Effector memory CD8-positive, alpha-beta T cell (primary cell): ENCODE measurements around the gene OR3A2.
"Not testable (repeated sequence)": the region's sequence is repeated elsewhere in the genome, so short reads cannot be mapped to it uniquely, and the experiment has no call there.

Experiments
- ATAC-seq: fragments of 150-1000 bp; cut with Tn5 transposase; replicated peaks from 2 replicates; pipeline ENCODE4 v1.10.0; 2021; ENCODE audit warnings: mild to moderate bottlenecking, moderate library complexity
- DNase-seq, 3 experiments: peaks; one replicate each; pipeline ENCODE4 v3.0.0; 2021
- H3K27ac Mint-ChIP-seq, 2 donors: one replicate each; pipeline ENCODE4 v1.8.0; 2022; ENCODE audit warnings: mild to moderate bottlenecking in 2 of 2, mixed read lengths in 2 of 2, moderate library complexity in 2 of 2
- H3K27me3 Mint-ChIP-seq, 2 donors: one replicate each; pipeline ENCODE4 v1.8.0; 2022; ENCODE audit warnings: mixed read lengths in 2 of 2
- H3K36me3 Mint-ChIP-seq: one replicate; pipeline ENCODE4 v1.8.0; 2022; ENCODE audit warnings: mild to moderate bottlenecking, moderate library complexity, mixed read lengths; ENCODE audit not compliant: insufficient read depth
- H3K4me1 Mint-ChIP-seq, 2 donors: one replicate each; pipeline ENCODE4 v1.8.0; 2022; ENCODE audit warnings: low read depth in 2 of 2, mixed read lengths in 2 of 2
- H3K4me3 Mint-ChIP-seq, 2 donors: one replicate each; pipeline ENCODE4 v1.8.0; 2022; ENCODE audit warnings: mild to moderate bottlenecking in 2 of 2, mixed read lengths in 2 of 2, moderate library complexity in 2 of 2
- H3K9me3 Mint-ChIP-seq, 2 donors: one replicate each; pipeline ENCODE4 v1.8.0; 2022; ENCODE audit warnings: mixed read lengths in 2 of 2

The OR3A2 gene

GRCh38 chr17:3260600-3260999, 125.5 kb downstream of the OR3A2 start:
- Mint-ChIP-seq H3K9me3 (no peaks in the 10 kb centered on the region), H3K36me3 (peaks cover 3% of the 10 kb centered on the region), H3K27me3 (peaks cover 17 to 50% of the 10 kb centered on the region in 2 donors), H3K27ac (no peak overlapping the region), H3K4me3 (no peak overlapping the region), H3K4me1 (no peaks in the 10 kb centered on the region)
- DNase-seq (no peak), ATAC-seq (no peak)

- ATAC-seq = no peak
- H3K36me3 Mint-ChIP-seq = peaks cover 3% of the 10 kb centered on the region
- H3K4me1 Mint-ChIP-seq = no peaks in the 10 kb centered on the region
- H3K27me3 Mint-ChIP-seq = peaks cover 15 to 49% of the 10 kb centered on the region in 2 donors
- no peak overlapping the region for H3K27ac Mint-ChIP-seq
- H3K4me3 Mint-ChIP-seq = no peak overlapping the region
- DNase-seq = no peak
- H3K9me3 Mint-ChIP-seq = no peaks in the 10 kb centered on the region
These were observed 125.9 kb downstream of the OR3A2 start for GRCh38 chr17:3260163-3260562.

- Mint-ChIP-seq H3K36me3 (no peaks in the 10 kb centered on the region), H3K4me3 (no peak overlapping the region), H3K27me3 (peaks cover 35 to 49% of the 10 kb centered on the region in 2 donors), H3K27ac (no peak overlapping the region), H3K9me3 (peaks cover 0 to 7% of the 10 kb centered on the region in 2 donors), H3K4me1 (no peaks in the 10 kb centered on the region)
- ATAC-seq (no peak), DNase-seq (no peak)
These were observed 129.5 kb downstream of the OR3A2 start for GRCh38 chr17:3256575-3256974.

- H3K36me3 Mint-ChIP-seq, H3K4me1 Mint-ChIP-seq, ATAC-seq, H3K27ac Mint-ChIP-seq, H3K4me3 Mint-ChIP-seq, H3K9me3 Mint-ChIP-seq, DNase-seq: not testable (repeated sequence)
- peaks cover 7 to 10% of the 10 kb centered on the region in 2 donors for H3K27me3 Mint-ChIP-seq
These were observed 137.1 kb downstream of the OR3A2 start for GRCh38 chr17:3249013-3249412.

GRCh38 chr17:3244841-3245240, 141.3 kb downstream of the OR3A2 start:
- H3K9me3 Mint-ChIP-seq, DNase-seq, H3K4me1 Mint-ChIP-seq, H3K36me3 Mint-ChIP-seq, ATAC-seq, H3K27me3 Mint-ChIP-seq, H3K4me3 Mint-ChIP-seq, H3K27ac Mint-ChIP-seq: not testable (repeated sequence)

GRCh38 chr17:3241044-3241443, 145.1 kb downstream of the OR3A2 start:
- H3K4me1 Mint-ChIP-seq, H3K9me3 Mint-ChIP-seq, H3K4me3 Mint-ChIP-seq, H3K27me3 Mint-ChIP-seq, DNase-seq, ATAC-seq, H3K36me3 Mint-ChIP-seq, H3K27ac Mint-ChIP-seq: not testable (repeated sequence)

GRCh38 chr17:3238685-3239084, 147.4 kb downstream of the OR3A2 start:
- not testable (repeated sequence) for H3K4me1 Mint-ChIP-seq, H3K27me3 Mint-ChIP-seq, ATAC-seq, H3K36me3 Mint-ChIP-seq, DNase-seq, H3K4me3 Mint-ChIP-seq, H3K9me3 Mint-ChIP-seq, H3K27ac Mint-ChIP-seq

GRCh38 chr17:3232300-3232699, 153.8 kb downstream of the OR3A2 start:
- not testable (repeated sequence) for H3K4me1 Mint-ChIP-seq, DNase-seq, H3K9me3 Mint-ChIP-seq, H3K36me3 Mint-ChIP-seq, H3K4me3 Mint-ChIP-seq, ATAC-seq, H3K27ac Mint-ChIP-seq
- peaks cover 0 to 11% of the 10 kb centered on the region in 2 donors for H3K27me3 Mint-ChIP-seq
